GM12878 (cell line): Measurements from ENCODE around the gene BLOC1S5. TPM values are rescaled to one million over a fixed set of nuclear protein-coding genes. Genes with fewer than 3 reads are reported as not detected.

Experiments
- ATAC-seq: fragments of 200-7000 bp; cut with Tn5 transposase; 3 replicates; pipeline ENCODE4 v1.9.1; 2020; ENCODE audit warnings: mild to moderate bottlenecking, moderate library complexity
- BruUV-seq: library from RNA; stranded (reverse); fragments of 400-500 nt; replicated peaks from 2 replicates; lab custom pipeline; 2021; lab: Mats Ljungman, UMichigan
- CTCF ChIA-PET: fragments of 300-600 bp; sonication (Branson Sonifier 250); formaldehyde crosslinking; extraction: SDS; loops from one replicate; lab custom pipeline; 2021; ENCODE audit warnings: inconsistent platforms; lab: Yijun Ruan, JAX
- POLR2A ChIA-PET: fragments of 350-600 bp; formaldehyde crosslinking; extraction: SDS; loops from one replicate; lab custom pipeline; 2021; ENCODE audit warnings: inconsistent platforms; lab: Charles Lee
- RAD21 ChIA-PET: fragments of 300-600 bp; sonication (Branson Sonifier 250); formaldehyde crosslinking; loops from one replicate; lab custom pipeline; 2023; ENCODE audit warnings: antibody characterized with exemption; ENCODE audit not compliant: unreplicated experiment; lab: Charles Lee
- SMC1A ChIA-PET: fragments of 300-600 bp; sonication (Branson Sonifier 250); formaldehyde crosslinking; loops from one replicate; lab custom pipeline; 2023; ENCODE audit not compliant: unreplicated experiment, uncharacterized antibody; lab: Charles Lee
- DNase-seq: peaks from one replicate; pipeline ENCODE4 v3.0.0-alpha.2; 2011; ENCODE audit warnings: low read depth, low spot score
- FAIRE-seq: peaks from 3 replicates; lab custom pipeline; 2011; peaks lifted over from hg19 to GRCh38; lab: Jason Lieb, UNC
- H2AFZ ChIP-seq: 2 replicates; pipeline ENCODE4 v1.6.0; 2011; ENCODE audit warnings: low read depth, low read length, control low read depth; ENCODE audit not compliant: control insufficient read depth
- H3K27ac ChIP-seq: 2 replicates; pipeline ENCODE4 v1.5.1; 2011; ENCODE audit warnings: control low read depth; ENCODE audit not compliant: control insufficient read depth, insufficient read depth
- H3K27me3 ChIP-seq, 2 experiments: replicated peaks in 1 of 2; 2 replicates each; pipeline versions ENCODE4 v1.6.0 to v1.6.1; 2011; ENCODE audit warnings: low read length in 1 of 2; ENCODE audit not compliant: control insufficient read depth in 2 of 2, insufficient read depth in 2 of 2
- H3K36me3 ChIP-seq, 2 experiments: 2 replicates each; pipeline ENCODE4 v1.5.1; 2011; ENCODE audit warnings: low read length in 1 of 2; ENCODE audit not compliant: control insufficient read depth in 2 of 2, insufficient read depth in 2 of 2
- H3K4me1 ChIP-seq: 2 replicates; pipeline ENCODE4 v1.6.1; 2011; ENCODE audit warnings: mild to moderate bottlenecking, low read length, moderate library complexity, mixed read lengths; ENCODE audit not compliant: control insufficient read depth, insufficient read depth
- H3K4me2 ChIP-seq: 2 replicates; pipeline ENCODE4 v1.6.0; 2011; ENCODE audit warnings: control low read depth; ENCODE audit not compliant: control insufficient read depth, insufficient read depth
- H3K4me3 ChIP-seq: fragments of 200-600 bp; sonication (generic); 2 replicates; pipeline ENCODE4 v1.5.1; 2016
- H3K79me2 ChIP-seq: 2 replicates; pipeline ENCODE4 v1.6.0; 2011; ENCODE audit warnings: low read length; ENCODE audit not compliant: control insufficient read depth, insufficient read depth
- H3K9ac ChIP-seq: 2 replicates; pipeline ENCODE4 v1.8.0; 2011; ENCODE audit warnings: low read length, control low read depth, mixed read lengths; ENCODE audit not compliant: control insufficient read depth, insufficient read depth
- H3K9me3 ChIP-seq: replicated peaks from 3 replicates; pipeline ENCODE4 v1.5.1; 2011; ENCODE audit warnings: mild to moderate bottlenecking, low read length; ENCODE audit not compliant: control insufficient read depth, insufficient read depth
- H4K20me1 ChIP-seq: 2 replicates; pipeline ENCODE4 v1.6.0; 2011; ENCODE audit not compliant: control insufficient read depth, insufficient read depth
- CREM ChIP-seq: IDR thresholded peaks from 2 replicates; pipeline ENCODE4 v1.6.1; 2014; ENCODE audit warnings: antibody characterized with exemption, low read depth
- EP300 ChIP-seq, 2 experiments: fragments of 150-350 bp in 1 of 2; IDR thresholded peaks; 2 replicates each; pipeline ENCODE4 v1.6.1; 2011 to 2012; ENCODE audit warnings: low read depth in 2 of 2, low read length in 2 of 2, borderline replicate concordance in 1 of 2, improper control_type of control experiment in 1 of 2, inconsistent platforms in 1 of 2; ENCODE audit not compliant: control insufficient read depth in 1 of 2
- MEF2A ChIP-seq: IDR thresholded peaks from 2 replicates; pipeline ENCODE4 v1.6.1; 2011; ENCODE audit warnings: low read depth, mild to moderate bottlenecking, low read length, moderate library complexity; ENCODE audit not compliant: insufficient read depth
- NFXL1 ChIP-seq: fragments of 450-650 bp; IDR thresholded peaks from 2 replicates; pipeline ENCODE4 v1.6.1; 2017; ENCODE audit warnings: antibody characterized with exemption, mild to moderate bottlenecking, borderline replicate concordance
- NR2C2 ChIP-seq: IDR thresholded peaks from 2 replicates; pipeline ENCODE4 v1.6.1; 2011; ENCODE audit warnings: borderline replicate concordance, low read depth; ENCODE audit not compliant: control insufficient read depth, insufficient read length
- POLR2A ChIP-seq: IDR thresholded peaks from 2 replicates; pipeline ENCODE4 v1.6.1; 2011; ENCODE audit warnings: low read depth, mild to moderate bottlenecking, low read length
- TCF12 ChIP-seq: IDR thresholded peaks from 2 replicates; pipeline ENCODE4 v1.6.1; 2011; ENCODE audit warnings: low read depth, mild to moderate bottlenecking, low read length
- ZBED1 ChIP-seq: IDR thresholded peaks from 2 replicates; pipeline ENCODE4 v1.6.1; 2016; ENCODE audit warnings: borderline replicate concordance
- ZZZ3 ChIP-seq: IDR thresholded peaks from 2 replicates; pipeline ENCODE4 v1.6.1; 2011; ENCODE audit warnings: low read depth; ENCODE audit not compliant: control insufficient read depth, insufficient read length
- WGBS: methylation state at CpG from one replicate; pipeline ENCODE4 v1.1.6; 2016; ENCODE audit warnings: low lambda C conversion rate; ENCODE audit not compliant: insufficient replicate concordance, insufficient coverage; ENCODE audit errors: missing lambda C conversion rate; 5-methylcytosine and 5-hydroxymethylcytosine counted together
- in situ Hi-C: fragments of 300-500 bp; cut with MboI; formaldehyde crosslinking; loops from 9 replicates; pipeline ENCODE4 v1.14.3; 2018; ENCODE audit warnings: mixed read lengths
- intact Hi-C: fragments of 100-400 bp; cut with micrococcal nuclease; formaldehyde crosslinking; loops from one replicate; pipeline ENCODE4 v1.14.2; 2022; ENCODE audit not compliant: unreplicated experiment
- polyA plus RNA-seq, 11 experiments: library from polyadenylated mRNA; depleted of rRNA in 4 of 11; unstranded in 6 of 11; stranded (reverse) in 5 of 11; fragments of >200 nt; fragmentation: Nextera tagmentation in 4 of 11; fragmentation: Illumina TruSeq in 1 of 11; extraction: Ambion mirVana in 4 of 11; extraction: Trizol in 1 of 11; gene quantifications; 1 replicate in 1 of 11; 2 replicates in 10 of 11; pipeline versions ENCODE4 v1.2.1 to v1.2.3, GENCODE V29; 2011 to 2016; ENCODE audit warnings: inconsistent platforms in 2 of 11, missing spikeins in 2 of 11, low read depth in 1 of 11
- total RNA-seq, 4 experiments: library from RNA; depleted of rRNA in 3 of 4; stranded (reverse); fragments of >200 nt in 3 of 4; fragmentation: Illumina TruSeq in 1 of 4; extraction: Trizol in 1 of 4; gene quantifications; 2 replicates each; pipeline versions ENCODE4 v1.2.1 to v1.2.3, GENCODE V29; 2013 to 2021
- TF ChIP-seq, protein P1 (sequence below): fragments of 450-650 bp; IDR thresholded peaks from 2 replicates; pipeline ENCODE4 v1.6.1; 2016; ENCODE audit warnings: mild to moderate bottlenecking
- TF ChIP-seq, protein P2 (sequence below): fragments of 450-650 bp; IDR thresholded peaks from 2 replicates; pipeline ENCODE4 v1.6.1; 2014; ENCODE audit warnings: mild to moderate bottlenecking

Gene BLOC1S5
- total and polyA plus RNA-seq, 10 of the 15 experiments (the other 5 are each of a cell fraction or from before 2014, with no cell fraction given), result 4.3 to 22.2 (median 16.1) TPM

DNA sequence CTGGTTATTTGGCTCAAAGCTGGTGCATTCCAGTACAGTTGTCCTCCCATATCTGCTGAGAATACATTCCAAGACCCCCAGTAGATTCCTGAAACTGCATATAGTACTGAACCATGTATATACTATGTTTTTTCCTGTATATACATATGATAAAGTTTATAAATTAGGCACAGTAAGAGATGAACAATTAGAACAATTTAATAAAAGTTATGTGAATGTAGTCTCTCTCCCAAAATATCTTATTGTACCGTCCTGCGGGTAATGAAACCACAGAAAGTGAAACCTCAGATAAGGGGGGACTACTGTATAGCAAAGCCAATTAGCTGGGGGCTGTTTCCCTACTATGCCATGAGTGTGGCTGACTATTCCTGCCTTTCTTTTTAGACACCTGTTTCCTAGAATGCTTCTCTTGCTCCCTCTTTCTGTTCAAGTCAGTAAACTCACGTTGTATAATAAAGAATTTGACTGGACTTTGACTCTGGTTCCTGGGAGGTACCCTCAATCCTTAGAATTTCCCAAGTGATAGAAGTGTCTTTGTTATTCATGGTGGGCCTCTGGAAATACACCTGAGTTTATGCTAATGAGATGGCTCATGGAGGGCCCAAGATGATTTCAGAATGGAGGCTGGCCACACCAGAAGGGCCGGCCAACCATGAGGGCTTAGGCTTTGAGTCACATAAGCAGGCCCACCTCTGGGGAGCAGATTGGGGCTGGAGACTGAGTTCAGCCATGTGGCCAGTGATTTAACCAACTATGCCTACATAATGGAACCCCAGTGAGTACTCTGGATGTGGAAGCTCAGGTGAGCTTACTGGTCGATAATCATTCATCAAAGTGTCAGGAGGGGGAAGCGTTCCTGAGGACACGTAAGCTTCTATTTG is 689 bp upstream of the BLOC1S5 start (continued):
- no peak for TF ChIP-seq NFXL1
- TF ChIP-seq ZZZ3, result no peak

DNA sequence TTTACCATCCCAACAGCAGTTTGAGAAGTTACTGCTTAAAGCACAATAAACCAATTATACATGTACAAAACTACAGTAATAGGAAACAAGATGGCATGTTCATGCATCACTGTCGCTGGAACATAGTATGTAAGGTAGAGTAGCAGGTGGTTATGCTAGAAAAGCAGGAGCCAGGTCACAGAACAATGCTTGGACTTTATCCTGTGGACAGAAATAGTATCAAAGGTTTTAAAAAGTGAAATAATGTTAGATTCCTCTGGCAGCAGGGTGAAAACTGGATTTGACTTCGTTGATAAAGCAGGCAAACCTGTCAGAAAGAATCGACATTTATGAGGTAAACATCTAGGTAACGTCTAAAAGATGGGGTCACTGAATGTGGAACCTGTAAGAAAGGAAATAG is 2.5 kb downstream of the BLOC1S5 start:
- ChIA-PET RAD21 (no interaction called here), POLR2A (no interaction called here), CTCF (no interaction called here), SMC1A (no interaction called here)
- H3K9me3 ChIP-seq, result no peaks in the 10 kb centered on the region
- H2AFZ ChIP-seq, result no peak overlapping the region
- H3K36me3 ChIP-seq, result peaks cover 0 to 5% of the 10 kb centered on the region in 2 experiments; a peak in 1 of 4 replicates
- DNase-seq (no peak), FAIRE-seq (no peak), ATAC-seq (no peak)
- no peak for TF ChIP-seq NR2C2
- TF ChIP-seq, protein P1, sequence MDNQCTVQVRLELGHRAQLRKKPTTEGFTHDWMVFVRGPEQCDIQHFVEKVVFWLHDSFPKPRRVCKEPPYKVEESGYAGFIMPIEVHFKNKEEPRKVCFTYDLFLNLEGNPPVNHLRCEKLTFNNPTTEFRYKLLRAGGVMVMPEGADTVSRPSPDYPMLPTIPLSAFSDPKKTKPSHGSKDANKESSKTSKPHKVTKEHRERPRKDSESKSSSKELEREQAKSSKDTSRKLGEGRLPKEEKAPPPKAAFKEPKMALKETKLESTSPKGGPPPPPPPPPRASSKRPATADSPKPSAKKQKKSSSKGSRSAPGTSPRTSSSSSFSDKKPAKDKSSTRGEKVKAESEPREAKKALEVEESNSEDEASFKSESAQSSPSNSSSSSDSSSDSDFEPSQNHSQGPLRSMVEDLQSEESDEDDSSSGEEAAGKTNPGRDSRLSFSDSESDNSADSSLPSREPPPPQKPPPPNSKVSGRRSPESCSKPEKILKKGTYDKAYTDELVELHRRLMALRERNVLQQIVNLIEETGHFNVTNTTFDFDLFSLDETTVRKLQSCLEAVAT, result no peak
- TF ChIP-seq EP300 (IDR thresholded peaks at IDR 0.05; ENCODE audit: borderline replicate concordance in 1 of 2, control insufficient read depth in 1 of 2, low read depth in 2 of 2, low read length in 2 of 2), result no peak
- no peak for TF ChIP-seq MEF2A
- TF ChIP-seq TCF12, result no peak
- TF ChIP-seq, protein P2, sequence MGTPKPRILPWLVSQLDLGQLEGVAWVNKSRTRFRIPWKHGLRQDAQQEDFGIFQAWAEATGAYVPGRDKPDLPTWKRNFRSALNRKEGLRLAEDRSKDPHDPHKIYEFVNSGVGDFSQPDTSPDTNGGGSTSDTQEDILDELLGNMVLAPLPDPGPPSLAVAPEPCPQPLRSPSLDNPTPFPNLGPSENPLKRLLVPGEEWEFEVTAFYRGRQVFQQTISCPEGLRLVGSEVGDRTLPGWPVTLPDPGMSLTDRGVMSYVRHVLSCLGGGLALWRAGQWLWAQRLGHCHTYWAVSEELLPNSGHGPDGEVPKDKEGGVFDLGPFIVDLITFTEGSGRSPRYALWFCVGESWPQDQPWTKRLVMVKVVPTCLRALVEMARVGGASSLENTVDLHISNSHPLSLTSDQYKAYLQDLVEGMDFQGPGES, result no peak
- no peak for TF ChIP-seq ZBED1
- TF ChIP-seq POLR2A, result no peak
- no peak for TF ChIP-seq CREM
- H3K27ac ChIP-seq, result no peak overlapping the region
- no peaks in the 10 kb centered on the region for H3K27me3 ChIP-seq
- no peak overlapping the region for H3K4me3 ChIP-seq
- H3K4me2 ChIP-seq, result no peak overlapping the region
- H3K4me1 ChIP-seq, result peaks cover 20% of the 10 kb centered on the region
- peaks cover 11% of the 10 kb centered on the region for H3K79me2 ChIP-seq
- BruUV-seq, result no TSS peak
- intact Hi-C loops, result loop anchor here (5.0 kb wide), 1 partner anchor 164 kb away; no protein-coding TSS in a partner anchor
- H3K9ac ChIP-seq, result no peak overlapping the region
- in situ Hi-C loops, result no loop called here
- over 99% methylated on average over 4 of the region's 4 CpGs for WGBS
- H4K20me1 ChIP-seq, result no peaks in the 10 kb centered on the region
